Stimulated activated CD8-positive, alpha-beta memory T cell treated with anti-CD3 and anti-CD28 coated beads, Interleukin-7, amount 100 ng/mL, for 48 hours (primary cell): Measurements from ENCODE around the gene MYRIP.

Experiments used
- DNase-seq, 2 donors: peaks; one replicate each; pipeline ENCODE4 v3.0.0-alpha.2; 2020; ENCODE audit warnings: low read depth in 1 of 2; ENCODE audit errors: extremely low read depth in 1 of 2

MYRIP gene

DNA sequence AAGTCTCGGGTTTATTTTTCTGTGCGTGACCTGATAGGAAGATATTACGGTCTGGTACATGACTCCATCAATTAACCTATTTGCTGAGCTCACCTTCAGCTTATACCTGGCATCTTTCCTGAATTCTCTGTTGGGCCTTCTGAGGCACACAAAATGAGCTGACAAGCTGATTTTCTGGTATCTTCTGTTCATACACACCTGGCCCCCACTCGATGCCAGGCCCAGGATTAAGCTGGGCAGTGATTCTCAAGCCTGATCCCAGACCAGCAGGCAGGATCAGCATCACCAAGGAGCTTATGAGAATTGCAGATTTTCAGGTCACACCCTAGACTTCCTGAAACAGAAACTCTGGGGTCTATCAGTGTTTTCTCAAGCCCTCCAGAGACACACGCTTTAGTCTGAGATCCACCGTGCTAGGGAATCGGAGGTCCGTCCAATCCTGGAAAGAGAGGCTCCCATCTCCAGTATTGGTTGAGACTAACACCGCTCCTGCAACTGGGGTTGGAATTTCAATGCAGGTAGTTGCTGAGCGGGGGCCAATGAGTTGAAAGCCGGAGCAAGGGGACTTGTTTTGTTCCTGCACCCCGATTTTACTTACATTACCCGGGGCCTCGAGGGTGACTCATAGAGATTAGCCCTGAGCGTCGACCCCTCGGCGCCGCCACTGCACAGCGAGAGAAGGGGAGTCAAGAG lies 499.5 kb downstream of the MYRIP start:
- no peak for DNase-seq

DNA sequence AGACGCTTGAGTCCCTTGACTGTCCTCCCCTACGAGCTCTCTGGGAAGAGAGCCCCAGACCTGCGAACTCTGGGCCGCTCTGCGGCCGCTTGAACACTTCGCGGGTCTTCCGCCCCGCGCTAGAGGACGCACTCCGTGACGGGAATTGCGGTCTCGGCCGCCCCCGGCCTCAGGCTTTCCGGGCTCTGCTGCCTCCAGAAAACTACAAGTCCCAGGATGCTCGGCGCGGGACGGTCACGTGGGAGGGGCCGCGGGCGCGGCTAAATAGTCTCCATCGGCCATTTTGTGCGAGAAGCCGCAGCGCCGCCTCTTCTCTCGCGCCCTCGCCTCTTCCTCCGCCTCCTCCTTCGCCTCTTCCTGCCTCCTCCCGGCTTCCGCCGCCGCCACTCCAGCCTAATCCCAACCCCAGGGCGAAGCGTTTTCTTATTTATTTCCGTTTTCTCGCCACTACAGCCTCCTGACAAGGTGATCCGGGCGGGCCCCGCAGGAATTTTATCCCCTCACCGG lies 500.1 kb downstream of the MYRIP start, which contains the start of gene EIF1B:
Gene EIF1B, plus strand, starts transcription at position 290 of the 507 bp plus-strand sequence. CDS start 235 bp downstream, outside the sequence.
- peak; percentile 94 to 96 for DNase-seq
